ENCODE measurements around the gene NAV3.

DNA sequence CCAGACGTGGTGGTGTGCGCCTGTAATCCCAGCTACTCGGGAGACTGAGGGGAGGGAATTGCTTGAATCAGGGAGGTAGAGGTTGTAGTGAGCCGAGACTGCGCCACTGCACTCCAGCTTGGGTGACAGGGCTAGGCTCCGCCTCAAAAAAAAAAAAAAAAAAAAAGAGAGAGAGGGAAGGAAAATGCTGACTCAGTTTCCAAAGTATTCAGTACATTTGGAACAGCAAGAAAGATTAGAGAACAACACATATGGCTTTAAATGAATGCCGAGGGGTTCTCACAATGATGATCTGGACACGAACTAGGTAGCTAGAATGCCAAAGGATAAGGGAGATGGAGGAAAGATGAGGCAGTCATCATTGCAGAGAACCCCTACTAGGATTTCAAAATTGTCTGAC lies 97.4 kb downstream of the NAV3 start:
- TF ChIP-seq, protein P1, sequence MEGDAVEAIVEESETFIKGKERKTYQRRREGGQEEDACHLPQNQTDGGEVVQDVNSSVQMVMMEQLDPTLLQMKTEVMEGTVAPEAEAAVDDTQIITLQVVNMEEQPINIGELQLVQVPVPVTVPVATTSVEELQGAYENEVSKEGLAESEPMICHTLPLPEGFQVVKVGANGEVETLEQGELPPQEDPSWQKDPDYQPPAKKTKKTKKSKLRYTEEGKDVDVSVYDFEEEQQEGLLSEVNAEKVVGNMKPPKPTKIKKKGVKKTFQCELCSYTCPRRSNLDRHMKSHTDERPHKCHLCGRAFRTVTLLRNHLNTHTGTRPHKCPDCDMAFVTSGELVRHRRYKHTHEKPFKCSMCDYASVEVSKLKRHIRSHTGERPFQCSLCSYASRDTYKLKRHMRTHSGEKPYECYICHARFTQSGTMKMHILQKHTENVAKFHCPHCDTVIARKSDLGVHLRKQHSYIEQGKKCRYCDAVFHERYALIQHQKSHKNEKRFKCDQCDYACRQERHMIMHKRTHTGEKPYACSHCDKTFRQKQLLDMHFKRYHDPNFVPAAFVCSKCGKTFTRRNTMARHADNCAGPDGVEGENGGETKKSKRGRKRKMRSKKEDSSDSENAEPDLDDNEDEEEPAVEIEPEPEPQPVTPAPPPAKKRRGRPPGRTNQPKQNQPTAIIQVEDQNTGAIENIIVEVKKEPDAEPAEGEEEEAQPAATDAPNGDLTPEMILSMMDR (IDR thresholded peaks at IDR 0.05), result no peak
- no peak for TF ChIP-seq POLR2A (IDR thresholded peaks at IDR 0.05)

All from right lobe of liver (tissue), 4 donors.